Thyroid gland (tissue), 4 donors: ENCODE measurements around the gene NRG3. TPM values are rescaled to one million over a fixed set of nuclear protein-coding genes. Genes with fewer than 3 reads are reported as not detected.

ENCODE experiments used
- DNase-seq, 2 donors: peaks; one replicate each; pipeline ENCODE4 v3.0.0-alpha.2; 2019
- H3K27ac ChIP-seq, 3 donors: fragments of 200-600 bp; sonication (generic); 1 replicate in 2 of 3; 2 replicates in 1 of 3; pipeline ENCODE4 v1.5.1; 2016 to 2019; ENCODE audit warnings: mild to moderate bottlenecking in 1 of 3, moderate library complexity in 1 of 3
- H3K27me3 ChIP-seq: fragments of 200-600 bp; sonication (generic); one replicate; pipeline ENCODE4 v1.5.1; 2019
- H3K36me3 ChIP-seq, 2 donors: fragments of 200-600 bp; sonication (generic); one replicate each; pipeline ENCODE4 v1.5.1; 2016 to 2019
- H3K4me1 ChIP-seq, 2 donors: fragments of 200-600 bp; sonication (generic); one replicate each; pipeline ENCODE4 v1.5.1; 2017 to 2019
- H3K4me3 ChIP-seq, 3 donors: fragments of 200-600 bp; sonication (generic); replicated peaks in 1 of 3; 1 replicate in 2 of 3; 2 replicates in 1 of 3; pipeline ENCODE4 v1.5.1; 2016; ENCODE audit warnings: mild to moderate bottlenecking in 1 of 3
- H3K9me3 ChIP-seq: fragments of 200-600 bp; sonication (generic); one replicate; pipeline ENCODE4 v1.5.1; 2017
- POLR2A ChIP-seq, 2 donors: fragments of 450-650 bp; IDR thresholded peaks; one replicate each; pipeline ENCODE4 v1.6.1; 2017; ENCODE audit warnings: antibody characterized with exemption in 2 of 2, mild to moderate bottlenecking in 2 of 2, moderate library complexity in 1 of 2
- WGBS, 2 donors: methylation state at CpG; one replicate each; pipeline ENCODE4 v1.1.5; 2017; 5-methylcytosine and 5-hydroxymethylcytosine counted together
- intact Hi-C: fragments of 100-400 bp; cut with DNase I; formaldehyde crosslinking; loops from one replicate; pipeline ENCODE4 v1.15.1; 2023
- total RNA-seq, 4 donors: library from RNA; depleted of rRNA; stranded (reverse); fragments of >200 nt; gene quantifications; one replicate each; pipeline ENCODE4 v1.2.3, GENCODE V29; 2016
- TF ChIP-seq, protein P1 (sequence below), 6 experiments: fragments of 200-600 bp in 3 of 6; fragments of 450-650 bp in 3 of 6; sonication (generic) in 3 of 6; IDR thresholded peaks; one replicate each; pipeline ENCODE4 v1.5.1; 2016 to 2019; ENCODE audit warnings: antibody characterized with exemption in 6 of 6, mild to moderate bottlenecking in 2 of 6, inconsistent platforms in 1 of 6, moderate library complexity in 1 of 6

NRG3 gene
- total RNA-seq, 4 donors from 2014 or later = 0.67 to 1.8 (median 1.3) TPM

DNA sequence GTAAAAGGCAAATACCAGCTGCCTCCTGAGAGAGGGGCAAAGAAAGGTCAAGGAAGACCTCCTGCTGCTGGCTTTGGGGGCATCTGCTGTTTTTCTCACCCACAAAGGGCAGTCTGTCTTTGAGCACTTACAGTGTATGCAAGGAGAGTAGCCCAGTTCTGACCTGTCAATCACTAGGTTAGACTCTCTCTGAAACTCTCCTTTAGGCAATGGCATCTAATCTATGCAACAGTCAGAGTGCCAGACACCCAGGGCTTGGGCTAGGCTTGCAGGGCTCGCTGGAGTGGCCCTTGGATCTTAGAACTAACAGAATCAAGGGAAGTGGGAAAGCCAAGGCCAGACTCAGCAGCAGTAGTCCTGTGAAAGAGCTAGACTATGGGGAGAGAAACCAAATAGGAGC is 522.9 kb downstream of the NRG3 start:
- no peak overlapping the region for H3K27ac ChIP-seq
- DNase-seq = no peak
- H3K9me3 ChIP-seq = no peaks in the 10 kb centered on the region
- intact Hi-C loops = no loop called here
- TF ChIP-seq, protein P1, sequence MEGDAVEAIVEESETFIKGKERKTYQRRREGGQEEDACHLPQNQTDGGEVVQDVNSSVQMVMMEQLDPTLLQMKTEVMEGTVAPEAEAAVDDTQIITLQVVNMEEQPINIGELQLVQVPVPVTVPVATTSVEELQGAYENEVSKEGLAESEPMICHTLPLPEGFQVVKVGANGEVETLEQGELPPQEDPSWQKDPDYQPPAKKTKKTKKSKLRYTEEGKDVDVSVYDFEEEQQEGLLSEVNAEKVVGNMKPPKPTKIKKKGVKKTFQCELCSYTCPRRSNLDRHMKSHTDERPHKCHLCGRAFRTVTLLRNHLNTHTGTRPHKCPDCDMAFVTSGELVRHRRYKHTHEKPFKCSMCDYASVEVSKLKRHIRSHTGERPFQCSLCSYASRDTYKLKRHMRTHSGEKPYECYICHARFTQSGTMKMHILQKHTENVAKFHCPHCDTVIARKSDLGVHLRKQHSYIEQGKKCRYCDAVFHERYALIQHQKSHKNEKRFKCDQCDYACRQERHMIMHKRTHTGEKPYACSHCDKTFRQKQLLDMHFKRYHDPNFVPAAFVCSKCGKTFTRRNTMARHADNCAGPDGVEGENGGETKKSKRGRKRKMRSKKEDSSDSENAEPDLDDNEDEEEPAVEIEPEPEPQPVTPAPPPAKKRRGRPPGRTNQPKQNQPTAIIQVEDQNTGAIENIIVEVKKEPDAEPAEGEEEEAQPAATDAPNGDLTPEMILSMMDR (IDR thresholded peaks at IDR 0.05) = no peak
- no peak for TF ChIP-seq POLR2A (IDR thresholded peaks at IDR 0.05)
- H3K4me3 ChIP-seq = no peak overlapping the region
- WGBS, 2 donors = 9 to 52% methylated on average over 1 of the region's 1 CpG
- no peaks in the 10 kb centered on the region for H3K27me3 ChIP-seq
- H3K36me3 ChIP-seq = no peaks in the 10 kb centered on the region
- no peaks in the 10 kb centered on the region for H3K4me1 ChIP-seq

DNA sequence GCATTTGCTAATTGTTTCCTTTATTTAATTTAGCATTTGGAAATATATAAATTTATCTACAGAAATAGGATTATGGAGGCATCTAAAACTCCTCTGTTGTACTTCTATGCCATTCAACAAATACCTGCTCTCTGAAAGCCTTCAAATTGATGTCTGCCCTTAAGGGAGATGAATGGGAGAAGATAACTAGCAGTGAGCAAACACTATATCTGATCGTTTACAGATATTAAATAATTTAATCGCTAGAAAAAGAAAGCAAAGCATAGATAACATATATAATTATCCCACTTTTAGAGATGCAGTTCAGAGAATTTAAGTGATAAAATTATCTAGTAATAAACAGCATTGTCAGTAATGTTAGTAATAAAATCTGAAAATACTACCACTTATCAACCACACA is 524.9 kb downstream of the NRG3 start:
- no peak for TF ChIP-seq POLR2A (IDR thresholded peaks at IDR 0.05)
- TF ChIP-seq, protein P1 (IDR thresholded peaks at IDR 0.05) = no peak
- intact Hi-C loops = no loop called here
- 83 to 87% methylated on average over 2 of the region's 2 CpGs for WGBS, 2 donors
- Histone ChIP-seq H3K36me3 (no peaks in the 10 kb centered on the region), H3K27ac (no peak overlapping the region), H3K4me1 (no peaks in the 10 kb centered on the region), H3K9me3 (no peaks in the 10 kb centered on the region), H3K4me3 (no peak overlapping the region), H3K27me3 (no peaks in the 10 kb centered on the region)
- no peak for DNase-seq

DNA sequence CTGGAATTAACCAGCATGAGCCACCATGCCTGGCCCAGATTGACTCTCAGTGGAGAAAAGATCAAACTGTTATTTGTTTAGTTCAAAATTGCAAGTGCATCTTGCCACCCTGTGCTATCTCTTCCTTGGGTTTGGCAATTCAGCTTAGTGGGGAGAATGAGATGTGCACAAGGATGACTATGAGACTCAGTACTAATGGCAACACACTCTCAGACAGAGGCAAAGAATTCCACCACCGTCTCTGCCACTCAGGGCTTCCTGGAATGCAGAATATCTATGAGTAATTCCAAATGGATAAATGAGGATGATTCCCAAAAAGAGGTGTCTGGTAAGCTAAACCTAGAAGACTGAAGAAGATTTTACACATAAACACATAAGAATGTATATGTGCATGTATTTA is 525.8 kb downstream of the NRG3 start:
- H3K4me3 ChIP-seq = no peak overlapping the region
- DNase-seq = no peak
- H3K9me3 ChIP-seq = no peaks in the 10 kb centered on the region
- WGBS, 2 donors = 47 to 60% methylated on average over 1 of the region's 1 CpG
- H3K27ac ChIP-seq = no peak overlapping the region
- no peaks in the 10 kb centered on the region for H3K4me1 ChIP-seq
- intact Hi-C loops = no loop called here
- no peaks in the 10 kb centered on the region for H3K27me3 ChIP-seq
- no peaks in the 10 kb centered on the region for H3K36me3 ChIP-seq
- TF ChIP-seq, protein P1 (IDR thresholded peaks at IDR 0.05) = no peak
- TF ChIP-seq POLR2A (IDR thresholded peaks at IDR 0.05) = no peak

DNA sequence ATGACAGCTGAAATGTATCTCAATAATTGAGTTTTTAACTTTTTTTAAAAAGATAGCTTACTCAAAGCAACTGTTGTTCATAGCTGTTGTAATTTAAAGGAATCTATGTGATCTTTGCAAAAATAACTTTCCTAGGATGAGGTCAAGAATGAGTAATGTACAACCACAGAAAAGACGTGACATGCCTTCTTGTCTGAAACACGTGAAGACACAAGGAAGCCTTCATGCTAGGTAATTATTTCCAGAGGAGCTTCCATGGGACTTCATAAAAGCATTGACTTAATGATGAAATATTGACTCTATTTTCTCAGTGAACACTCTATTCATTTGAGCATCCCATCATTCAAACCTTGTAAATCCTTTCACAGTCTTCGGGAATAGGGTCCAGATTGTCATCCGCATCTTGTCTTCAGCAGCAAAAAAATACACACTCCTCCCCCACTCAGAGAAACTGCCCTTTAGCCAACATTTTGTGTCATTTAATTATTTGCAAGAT is 528.0 kb downstream of the NRG3 start:
- Histone ChIP-seq H3K27ac (no peak overlapping the region), H3K9me3 (no peaks in the 10 kb centered on the region), H3K27me3 (no peaks in the 10 kb centered on the region), H3K36me3 (no peaks in the 10 kb centered on the region), H3K4me1 (no peaks in the 10 kb centered on the region), H3K4me3 (no peak overlapping the region)
- no peak for DNase-seq
- intact Hi-C loops = no loop called here
- TF ChIP-seq, protein P1 (IDR thresholded peaks at IDR 0.05) = no peak
- no peak for TF ChIP-seq POLR2A (IDR thresholded peaks at IDR 0.05)
- WGBS, 2 donors = 81 to 90% methylated on average over 4 of the region's 4 CpGs

DNA sequence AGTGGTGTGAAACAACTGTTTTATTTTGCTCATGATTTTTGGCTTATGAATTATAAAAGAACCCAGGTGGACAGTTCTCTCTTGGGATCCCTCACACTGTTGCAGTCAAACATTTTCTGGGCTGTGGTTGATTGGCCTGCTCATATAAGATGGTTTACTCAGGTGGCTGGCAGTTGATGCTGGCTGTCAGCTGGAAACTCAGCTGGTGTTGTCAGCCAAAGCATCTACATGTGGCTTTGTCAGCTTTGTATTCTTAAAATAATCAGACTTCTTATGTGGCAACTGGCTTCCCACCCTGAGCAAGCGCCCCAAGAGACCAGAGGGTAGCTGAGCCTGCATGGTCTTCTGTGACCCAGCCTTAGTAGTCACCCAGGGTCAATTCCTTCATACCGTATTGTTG is 534.7 kb downstream of the NRG3 start:
- Histone ChIP-seq H3K27me3 (no peaks in the 10 kb centered on the region), H3K9me3 (no peaks in the 10 kb centered on the region), H3K4me1 (no peaks in the 10 kb centered on the region), H3K36me3 (no peaks in the 10 kb centered on the region), H3K4me3 (no peak overlapping the region), H3K27ac (no peak overlapping the region)
- WGBS, 2 donors = 80 to 93% methylated on average over 2 of the region's 2 CpGs
- no peak for TF ChIP-seq POLR2A (IDR thresholded peaks at IDR 0.05)
- TF ChIP-seq, protein P1 (IDR thresholded peaks at IDR 0.05) = no peak
- intact Hi-C loops = no loop called here
- no peak for DNase-seq
